ENCODE data around the gene KEAP1. TPM values are rescaled to one million over a fixed set of nuclear protein-coding genes. Genes with fewer than 3 reads are reported as not detected.

Gene KEAP1
- polyA plus RNA-seq, 1 experiment = 46.7 TPM

DNA sequence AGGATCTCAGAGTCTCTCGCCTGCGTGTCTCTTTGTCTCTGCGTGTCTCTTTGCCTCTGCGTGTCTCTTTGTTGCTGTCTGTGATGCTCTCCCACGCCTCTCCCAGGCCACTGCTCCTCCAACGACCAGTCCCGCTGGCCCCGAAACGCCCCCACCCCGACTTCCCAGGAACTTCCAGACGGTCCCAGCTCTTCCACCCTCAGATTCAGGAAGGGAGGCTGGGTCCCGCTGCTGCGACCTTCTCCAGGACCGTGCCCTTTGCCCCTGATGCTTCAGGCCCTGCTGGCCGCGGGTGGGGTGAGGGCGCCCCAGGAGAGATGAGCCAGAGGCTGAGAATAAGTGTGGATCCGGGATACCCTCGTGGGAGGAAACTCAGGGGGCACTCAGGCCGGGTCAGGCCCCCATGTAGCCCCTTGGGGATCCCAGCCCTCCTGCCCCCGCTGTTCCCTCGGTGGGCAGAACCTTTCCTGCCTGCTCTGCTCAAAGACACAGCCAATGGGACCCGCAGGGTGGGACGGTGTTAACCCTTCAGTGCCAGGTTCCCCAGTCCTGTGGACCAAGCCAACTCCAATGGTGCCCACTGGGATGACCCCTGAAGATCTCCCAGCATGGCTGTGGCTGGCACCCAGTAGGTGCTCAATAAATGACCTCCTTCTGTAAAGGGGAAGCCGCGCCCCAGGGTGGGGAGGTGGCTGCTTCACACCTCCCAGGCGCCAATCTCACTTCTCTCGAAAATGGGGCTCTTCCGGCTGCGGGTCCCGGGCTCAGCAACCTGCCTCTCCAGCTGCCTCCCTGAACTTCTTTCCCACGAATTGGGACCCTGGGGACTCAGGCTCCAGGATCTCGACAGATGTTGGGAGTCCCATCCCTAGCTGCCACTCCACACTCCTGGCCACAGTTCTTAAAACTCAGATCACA is 15.5 kb upstream of the KEAP1 start:
- CTCF ChIA-PET = interaction anchor here (0.6 to 0.7 kb wide), 2 partner anchors 34 to 47 kb away, joined by 3 to 4 read pairs; no protein-coding TSS in a partner anchor

DNA sequence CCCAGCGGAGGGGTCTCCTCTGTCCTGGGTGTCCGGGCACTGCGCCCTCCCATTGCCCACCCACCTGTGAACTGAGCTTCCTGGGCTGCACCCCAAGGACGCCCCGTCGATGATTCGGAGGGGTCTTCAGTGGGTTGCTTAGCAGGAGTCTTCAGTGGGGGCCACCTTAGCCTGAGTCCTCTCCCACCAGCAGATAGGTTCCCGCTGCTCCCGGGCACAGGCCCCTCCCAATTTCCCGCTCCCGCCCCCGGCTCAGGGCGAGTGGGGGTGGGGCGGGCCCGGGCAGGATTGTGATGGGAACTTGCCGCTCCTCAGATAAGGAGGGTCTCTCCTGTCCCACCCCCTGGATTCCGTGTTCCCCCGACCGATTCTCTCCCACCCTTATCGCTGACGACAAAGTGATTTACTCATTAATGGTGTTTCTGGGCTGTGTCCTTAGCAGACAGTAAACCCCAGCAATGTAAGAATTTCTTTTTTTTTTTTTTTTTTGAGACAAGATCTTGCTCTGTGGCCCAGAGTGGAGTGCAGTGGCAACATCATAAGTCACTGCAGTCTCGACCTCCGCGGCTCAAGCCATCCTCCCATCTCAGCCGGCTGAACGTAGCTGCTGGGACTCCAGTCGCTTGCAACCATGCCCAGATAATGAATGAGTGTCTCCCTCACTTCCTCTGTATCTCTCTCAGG is 14.7 kb upstream of the KEAP1 start:
- DNase-seq (ENCODE audit: low read depth, low spot score) = no peak
- Histone ChIP-seq H3K4me3 (ENCODE audit: low read depth, low read length) (peak overlapping the region; percentile 47), H3K27me3 (ENCODE audit: control insufficient read depth, insufficient read depth, low read length) (peaks cover 48% of the 10 kb centered on the region), H3K9me3 (ENCODE audit: control insufficient read depth, insufficient read depth, low read length) (no peaks in the 10 kb centered on the region; the same call in 1 of the 2 replicates), H3K27ac (ENCODE audit: low read depth, low read length) (no peak overlapping the region)
- ChIA-PET POLR2A (interaction anchor here (0.7 kb wide), 1 partner anchor 18 kb away, joined by 8 read pairs; no protein-coding TSS in a partner anchor), CTCF (interaction anchor here (0.5 kb wide), 1 partner anchor 54 kb away, joined by 5 read pairs; no protein-coding TSS in a partner anchor)
- TF ChIP-seq, protein P1, sequence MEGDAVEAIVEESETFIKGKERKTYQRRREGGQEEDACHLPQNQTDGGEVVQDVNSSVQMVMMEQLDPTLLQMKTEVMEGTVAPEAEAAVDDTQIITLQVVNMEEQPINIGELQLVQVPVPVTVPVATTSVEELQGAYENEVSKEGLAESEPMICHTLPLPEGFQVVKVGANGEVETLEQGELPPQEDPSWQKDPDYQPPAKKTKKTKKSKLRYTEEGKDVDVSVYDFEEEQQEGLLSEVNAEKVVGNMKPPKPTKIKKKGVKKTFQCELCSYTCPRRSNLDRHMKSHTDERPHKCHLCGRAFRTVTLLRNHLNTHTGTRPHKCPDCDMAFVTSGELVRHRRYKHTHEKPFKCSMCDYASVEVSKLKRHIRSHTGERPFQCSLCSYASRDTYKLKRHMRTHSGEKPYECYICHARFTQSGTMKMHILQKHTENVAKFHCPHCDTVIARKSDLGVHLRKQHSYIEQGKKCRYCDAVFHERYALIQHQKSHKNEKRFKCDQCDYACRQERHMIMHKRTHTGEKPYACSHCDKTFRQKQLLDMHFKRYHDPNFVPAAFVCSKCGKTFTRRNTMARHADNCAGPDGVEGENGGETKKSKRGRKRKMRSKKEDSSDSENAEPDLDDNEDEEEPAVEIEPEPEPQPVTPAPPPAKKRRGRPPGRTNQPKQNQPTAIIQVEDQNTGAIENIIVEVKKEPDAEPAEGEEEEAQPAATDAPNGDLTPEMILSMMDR (IDR thresholded peaks at IDR 0.05; ENCODE audit: low read depth, low read length) = no peak

More for the DNA sequence above, 15.5 kb upstream of the KEAP1 start:
- Histone ChIP-seq H3K9me3 (ENCODE audit: control insufficient read depth, insufficient read depth, low read length) (no peaks in the 10 kb centered on the region; the same call in 1 of the 2 replicates), H3K27ac (ENCODE audit: low read depth, low read length) (no peak overlapping the region), H3K4me3 (ENCODE audit: low read depth, low read length) (no peak overlapping the region), H3K27me3 (ENCODE audit: control insufficient read depth, insufficient read depth, low read length) (peaks cover 41% of the 10 kb centered on the region)
- POLR2A ChIA-PET = interaction anchor here (0.7 kb wide), 1 partner anchor 17 kb away, joined by 8 read pairs; no protein-coding TSS in a partner anchor
- DNase-seq (ENCODE audit: low read depth, low spot score) = no peak
- TF ChIP-seq, protein P1 (IDR thresholded peaks at IDR 0.05; ENCODE audit: low read depth, low read length) = no peak

DNA sequence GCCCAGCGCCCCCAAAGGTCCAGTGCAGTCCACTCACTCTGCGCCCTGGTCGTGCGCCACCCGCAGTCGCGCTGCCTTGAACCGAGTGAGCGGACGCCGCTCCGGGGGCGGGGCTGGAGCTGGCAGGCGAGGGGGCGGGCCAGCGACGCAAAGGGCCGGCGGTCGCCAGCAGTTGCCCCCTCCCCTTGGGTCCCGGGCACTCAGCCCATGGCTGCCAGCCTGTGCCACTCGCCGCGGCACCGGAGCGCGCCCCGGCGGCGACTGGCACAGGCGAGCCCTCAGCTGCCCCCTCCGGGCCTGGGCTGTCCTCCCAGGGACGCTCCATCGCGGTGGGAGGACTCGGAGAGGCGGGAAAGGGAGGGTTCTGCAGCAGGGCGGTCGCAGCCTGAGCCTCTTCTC is 14.2 kb upstream of the KEAP1 start, which contains the start of gene S1PR5:
S1PR5 (minus strand) TSS at position 87 of the 399 bp plus-strand sequence. CDS start 2,436 bp downstream, outside the sequence.
- CTCF ChIA-PET = interaction anchor here (0.5 kb wide), 1 partner anchor 55 kb away, joined by 5 read pairs; no protein-coding TSS in a partner anchor
- Histone ChIP-seq H3K27me3 (ENCODE audit: control insufficient read depth, insufficient read depth, low read length) (peaks cover 52% of the 10 kb centered on the region), H3K27ac (ENCODE audit: low read depth, low read length) (no peak within 1 kb of the TSS), H3K4me3 (ENCODE audit: low read depth, low read length) (peak within 1 kb of the TSS; percentile 47), H3K9me3 (ENCODE audit: control insufficient read depth, insufficient read depth, low read length) (no peaks in the 10 kb centered on the region; the same call in 1 of the 2 replicates)
- POLR2A ChIA-PET = no interaction called here
- TF ChIP-seq, protein P1 (IDR thresholded peaks at IDR 0.05; ENCODE audit: low read depth, low read length) = no peak
- DNase-seq (ENCODE audit: low read depth, low spot score) = no peak

DNA sequence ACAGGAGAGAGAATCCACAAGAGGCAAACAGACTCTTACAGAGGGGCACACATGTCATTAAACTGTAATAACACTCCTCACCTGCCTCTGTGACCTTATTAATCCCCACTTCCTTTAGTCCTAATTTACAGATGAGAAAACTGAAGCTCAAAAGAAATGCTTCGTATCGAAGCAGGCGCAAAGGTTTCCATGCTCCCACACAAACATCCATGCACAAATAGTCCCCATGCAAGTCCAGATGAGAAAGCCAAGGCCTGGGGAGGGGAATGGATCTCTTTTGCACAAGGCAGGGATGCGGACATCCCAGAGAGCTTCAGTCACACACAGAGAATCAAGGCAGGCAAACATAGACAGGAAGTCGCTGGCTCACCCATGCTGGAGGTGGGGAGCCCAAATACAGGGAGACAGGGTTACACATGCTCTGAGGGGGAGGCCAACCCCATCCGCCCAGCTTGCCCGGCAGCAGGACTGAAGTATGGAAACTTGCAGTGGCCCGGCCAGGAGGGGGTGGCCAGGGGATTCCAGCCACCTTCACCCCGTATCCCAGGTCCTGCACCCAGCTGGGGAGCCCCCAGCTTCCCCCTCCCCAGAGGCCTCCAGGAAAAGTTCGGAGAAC is 13.6 kb upstream of the KEAP1 start:
- ChIA-PET POLR2A (interaction anchor here (0.7 kb wide), 1 partner anchor 858 kb away, joined by 4 read pairs; the partner anchor contains the start of gene SWSAP1), CTCF (no interaction called here)
- peaks cover 56% of the 10 kb centered on the region for H3K27me3 ChIP-seq (ENCODE audit: control insufficient read depth, insufficient read depth, low read length)
- no peaks in the 10 kb centered on the region; the same call in 1 of the 2 replicates for H3K9me3 ChIP-seq (ENCODE audit: control insufficient read depth, insufficient read depth, low read length)
- H3K4me3 ChIP-seq (ENCODE audit: low read depth, low read length) = peak overlapping the region; percentile 47
- DNase-seq (ENCODE audit: low read depth, low spot score) = no peak
- TF ChIP-seq, protein P1 (IDR thresholded peaks at IDR 0.05; ENCODE audit: low read depth, low read length) = no peak
- H3K27ac ChIP-seq (ENCODE audit: low read depth, low read length) = no peak overlapping the region

All from AG04450 (cell line).